Upper lobe of left lung (tissue), 4 donors: ENCODE measurements around the gene CHSY3.

Experiments
- CTCF ChIP-seq, 6 experiments: fragments of 450-650 bp in 4 of 6; fragments of 200-600 bp in 2 of 6; sonication (generic) in 2 of 6; IDR thresholded peaks; one replicate each; pipeline ENCODE4 v1.5.1; 2016 to 2019; ENCODE audit warnings: antibody characterized with exemption in 6 of 6
- EP300 ChIP-seq, 4 donors: sonication (generic); formaldehyde crosslinking; IDR thresholded peaks; one replicate each; pipeline ENCODE4 v1.5.1; 2017; ENCODE audit warnings: antibody characterized with exemption in 4 of 4, control low read depth in 2 of 4
- POLR2A ChIP-seq, 4 donors: fragments of 450-650 bp; IDR thresholded peaks; one replicate each; pipeline ENCODE4 v1.5.1; 2016 to 2017; ENCODE audit warnings: antibody characterized with exemption in 4 of 4, mild to moderate bottlenecking in 2 of 4

GRCh38 chr5:130158036-130158435 is 253.8 kb downstream of the CHSY3 start:
- no peak for TF ChIP-seq POLR2A (IDR thresholded peaks at IDR 0.05)
- TF ChIP-seq CTCF (IDR thresholded peaks at IDR 0.05), result no peak
- no peak for TF ChIP-seq EP300 (IDR thresholded peaks at IDR 0.05)
